Upper lobe of left lung (tissue), 6 donors: Measurements from ENCODE around the gene ERAL1. TPM values are rescaled to one million over a fixed set of nuclear protein-coding genes. Genes with fewer than 3 reads are reported as not detected.

Experiments used
- ATAC-seq, 2 donors: fragments of 200-7000 bp; cut with Tn5 transposase; one replicate each; pipeline ENCODE4 v1.9.1; 2022; ENCODE audit warnings: mild to moderate bottlenecking in 2 of 2, moderate library complexity in 2 of 2; ENCODE audit not compliant: low FRiP score in 2 of 2
- DNase-seq, 2 donors: peaks; one replicate each; pipeline ENCODE4 v3.0.0-alpha.2; 2019 to 2020
- H3K27ac ChIP-seq, 4 donors: fragments of 200-600 bp; sonication (generic); one replicate each; pipeline ENCODE4 v1.5.1; 2016 to 2019
- H3K27me3 ChIP-seq, 4 donors: fragments of 200-600 bp; sonication (generic); one replicate each; pipeline ENCODE4 v1.5.1; 2017 to 2019
- H3K36me3 ChIP-seq, 4 donors: fragments of 200-600 bp; sonication (generic); one replicate each; pipeline ENCODE4 v1.5.1; 2016 to 2019
- H3K4me1 ChIP-seq, 4 donors: fragments of 200-600 bp; sonication (generic); one replicate each; pipeline ENCODE4 v1.5.1; 2018 to 2019
- H3K4me3 ChIP-seq, 4 donors: fragments of 200-600 bp; sonication (generic); one replicate each; pipeline ENCODE4 v1.5.1; 2017 to 2019; ENCODE audit warnings: mild to moderate bottlenecking in 2 of 4, moderate library complexity in 1 of 4
- H3K9me3 ChIP-seq, 4 donors: fragments of 200-600 bp; sonication (generic); one replicate each; pipeline ENCODE4 v1.5.1; 2018 to 2019
- EP300 ChIP-seq, 4 donors: sonication (generic); formaldehyde crosslinking; IDR thresholded peaks; one replicate each; pipeline ENCODE4 v1.5.1; 2017; ENCODE audit warnings: antibody characterized with exemption in 4 of 4, control low read depth in 2 of 4
- POLR2A ChIP-seq, 4 donors: fragments of 450-650 bp; IDR thresholded peaks; one replicate each; pipeline ENCODE4 v1.5.1; 2016 to 2017; ENCODE audit warnings: antibody characterized with exemption in 4 of 4, mild to moderate bottlenecking in 2 of 4
- POLR2AphosphoS5 ChIP-seq, 2 donors: sonication (generic); formaldehyde crosslinking; IDR thresholded peaks; one replicate each; pipeline ENCODE4 v1.5.1; 2017; ENCODE audit warnings: antibody characterized with exemption in 2 of 2
- WGBS, 2 donors: methylation state at CpG; one replicate each; pipeline ENCODE4 v1.1.5; 2017 to 2018; 5-methylcytosine and 5-hydroxymethylcytosine counted together
- total RNA-seq, 6 donors: library from RNA; depleted of rRNA in 4 of 6; stranded (reverse); fragments of >200 nt in 4 of 6; gene quantifications; one replicate each; pipeline versions ENCODE4 v1.1.0 to v1.2.1, GENCODE V29; 2016 to 2021
- TF ChIP-seq, protein P1 (sequence below), 6 experiments: fragments of 450-650 bp in 4 of 6; fragments of 200-600 bp in 2 of 6; sonication (generic) in 2 of 6; IDR thresholded peaks; one replicate each; pipeline ENCODE4 v1.5.1; 2016 to 2019; ENCODE audit warnings: antibody characterized with exemption in 6 of 6
- donor health status: DM: no; HTN: no; CAD: no; lungs with moderate emphysema.
- donor health status: DM: no; HTN: yes; CAD: no; lungs with severe emphysema.

The ERAL1 gene
- total RNA-seq, 6 donors from 2014 or later: 22.4 to 41.3 (median 27.7) TPM

DNA sequence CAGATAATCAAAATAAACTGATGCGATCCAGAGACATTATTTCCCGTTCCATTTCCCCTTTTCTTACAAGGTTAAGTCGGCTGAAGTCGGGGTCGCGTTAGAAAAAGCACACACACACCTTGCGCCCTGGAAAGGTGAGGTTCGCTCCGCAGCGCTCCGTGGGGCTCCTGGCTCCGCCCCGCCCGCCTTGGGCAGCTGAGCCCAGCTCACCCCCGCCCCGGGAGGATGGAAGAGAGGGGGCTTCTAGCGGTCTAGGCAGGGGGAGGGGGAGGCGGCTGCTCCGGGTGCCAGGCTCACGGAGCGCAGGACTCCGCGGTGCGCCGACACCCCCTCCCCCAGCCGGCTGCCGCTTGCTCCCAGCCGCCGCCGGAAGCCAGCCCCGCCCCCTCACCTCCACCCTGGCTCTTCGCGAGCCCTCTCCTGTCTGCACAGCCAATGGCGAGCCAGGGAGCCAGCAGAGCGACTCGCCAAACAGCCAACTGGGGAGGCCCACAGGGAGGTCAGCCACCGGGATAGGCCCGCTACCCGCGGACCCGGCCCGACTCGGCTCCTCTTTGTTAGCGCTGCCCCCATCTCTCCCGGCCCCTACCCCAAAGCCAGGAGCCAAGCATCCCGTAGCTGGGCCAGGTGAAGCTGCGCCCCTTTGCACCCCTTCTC, 42.6 kb upstream of the ERAL1 start:
- Histone ChIP-seq H3K27me3 (no peaks in the 10 kb centered on the region), H3K4me1 (peaks cover 23 to 50% (median 31%) of the 10 kb centered on the region in 4 donors), H3K27ac (peak overlapping the region; percentile 88 to 91 (median 90)), H3K9me3 (no peaks in the 10 kb centered on the region), H3K36me3 (no peaks in the 10 kb centered on the region), H3K4me3 (peak overlapping the region; percentile 66 to 89 (median 83))
- 1% methylated on average over 8 to 32 of the region's 47 CpGs for WGBS, 2 donors
- DNase-seq: peak; percentile 98
- TF ChIP-seq POLR2AphosphoS5 (IDR thresholded peaks at IDR 0.05) (peak in 1 of 2 donors; percentile 44), EP300 (IDR thresholded peaks at IDR 0.05) (no peak), POLR2A (IDR thresholded peaks at IDR 0.05) (peak in 1 of 4 donors; percentile 48)
- TF ChIP-seq, protein P1, sequence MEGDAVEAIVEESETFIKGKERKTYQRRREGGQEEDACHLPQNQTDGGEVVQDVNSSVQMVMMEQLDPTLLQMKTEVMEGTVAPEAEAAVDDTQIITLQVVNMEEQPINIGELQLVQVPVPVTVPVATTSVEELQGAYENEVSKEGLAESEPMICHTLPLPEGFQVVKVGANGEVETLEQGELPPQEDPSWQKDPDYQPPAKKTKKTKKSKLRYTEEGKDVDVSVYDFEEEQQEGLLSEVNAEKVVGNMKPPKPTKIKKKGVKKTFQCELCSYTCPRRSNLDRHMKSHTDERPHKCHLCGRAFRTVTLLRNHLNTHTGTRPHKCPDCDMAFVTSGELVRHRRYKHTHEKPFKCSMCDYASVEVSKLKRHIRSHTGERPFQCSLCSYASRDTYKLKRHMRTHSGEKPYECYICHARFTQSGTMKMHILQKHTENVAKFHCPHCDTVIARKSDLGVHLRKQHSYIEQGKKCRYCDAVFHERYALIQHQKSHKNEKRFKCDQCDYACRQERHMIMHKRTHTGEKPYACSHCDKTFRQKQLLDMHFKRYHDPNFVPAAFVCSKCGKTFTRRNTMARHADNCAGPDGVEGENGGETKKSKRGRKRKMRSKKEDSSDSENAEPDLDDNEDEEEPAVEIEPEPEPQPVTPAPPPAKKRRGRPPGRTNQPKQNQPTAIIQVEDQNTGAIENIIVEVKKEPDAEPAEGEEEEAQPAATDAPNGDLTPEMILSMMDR (IDR thresholded peaks at IDR 0.05): peak in 1 of 6 experiments; percentile 11
- ATAC-seq: peak; percentile 100

DNA sequence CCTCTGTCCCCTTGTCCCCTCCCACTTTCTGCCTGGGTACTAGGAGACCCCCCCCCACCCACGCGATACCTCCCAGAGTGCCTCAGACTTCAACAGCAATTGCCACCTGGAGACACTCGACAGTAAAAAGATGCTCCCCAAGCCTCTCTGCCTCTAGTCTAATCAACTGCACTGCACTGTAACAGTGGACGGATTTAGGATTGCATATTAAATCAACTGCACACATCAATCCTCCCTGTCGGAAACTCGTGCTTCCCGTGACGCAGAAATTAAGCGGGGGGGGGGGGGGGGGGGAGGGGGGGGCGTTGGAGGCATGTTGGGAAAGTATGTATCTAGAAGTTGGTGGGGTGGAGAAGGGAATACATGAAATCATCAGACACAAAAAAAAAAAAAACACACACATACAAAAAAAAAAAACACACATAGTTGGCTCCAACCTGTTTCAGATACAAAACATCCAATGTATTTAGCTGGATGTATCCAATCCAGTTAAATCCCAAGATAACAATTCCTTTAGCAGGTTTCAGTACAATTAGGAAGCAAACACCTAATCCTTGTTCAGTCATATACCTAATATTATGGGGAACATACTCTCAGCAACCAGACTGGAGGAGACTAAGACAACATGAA, 42.0 kb upstream of the ERAL1 start:
- no peak for DNase-seq
- peak overlapping the region; percentile 66 to 89 (median 80) for H3K4me3 ChIP-seq
- H3K4me1 ChIP-seq: peaks cover 16 to 44% (median 25%) of the 10 kb centered on the region in 4 donors
- H3K27me3 ChIP-seq: no peaks in the 10 kb centered on the region
- TF ChIP-seq POLR2AphosphoS5 (IDR thresholded peaks at IDR 0.05): no peak
- no peak for TF ChIP-seq POLR2A (IDR thresholded peaks at IDR 0.05)
- TF ChIP-seq, protein P1 (IDR thresholded peaks at IDR 0.05): peak in 2 of 6 experiments; percentile 30 to 45
- TF ChIP-seq EP300 (IDR thresholded peaks at IDR 0.05): no peak
- no peaks in the 10 kb centered on the region for H3K9me3 ChIP-seq
- WGBS, 2 donors: 0% methylated on average over 9 of the region's 10 CpGs
- H3K36me3 ChIP-seq: no peaks in the 10 kb centered on the region
- H3K27ac ChIP-seq: peak overlapping the region; percentile 88 to 91 (median 90)
- peak; percentile 48 to 76 for ATAC-seq

DNA sequence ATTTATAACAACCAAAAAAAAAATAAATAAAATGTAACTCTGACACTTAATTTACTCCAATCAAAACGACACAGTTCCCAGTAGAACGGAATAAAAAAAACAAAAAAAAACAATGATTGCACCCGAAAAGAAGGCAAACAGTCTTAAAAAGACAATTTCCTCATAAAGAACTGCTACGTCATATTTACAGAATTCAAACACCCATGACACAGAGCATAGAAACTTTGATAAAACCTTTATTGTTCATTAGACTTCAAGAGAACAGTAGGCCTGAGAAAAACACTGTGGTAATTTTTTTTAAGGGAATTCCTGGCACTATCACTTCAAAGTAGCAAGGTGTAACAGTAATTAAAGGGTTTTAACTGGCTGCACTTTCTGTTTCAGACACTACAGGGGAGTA, 38.3 kb upstream of the ERAL1 start:
- H3K9me3 ChIP-seq: no peaks in the 10 kb centered on the region
- no peaks in the 10 kb centered on the region for H3K27me3 ChIP-seq
- no peak overlapping the region for H3K4me3 ChIP-seq
- DNase-seq (no peak), ATAC-seq (no peak)
- WGBS, 2 donors: 80 to 83% methylated on average over 4 of the region's 4 CpGs
- H3K36me3 ChIP-seq: no peaks in the 10 kb centered on the region
- no peak overlapping the region for H3K27ac ChIP-seq
- TF ChIP-seq POLR2AphosphoS5 (IDR thresholded peaks at IDR 0.05): no peak
- no peak for TF ChIP-seq EP300 (IDR thresholded peaks at IDR 0.05)
- no peak for TF ChIP-seq POLR2A (IDR thresholded peaks at IDR 0.05)
- TF ChIP-seq, protein P1 (IDR thresholded peaks at IDR 0.05): no peak
- H3K4me1 ChIP-seq: peaks cover 1 to 12% (median 5%) of the 10 kb centered on the region in 4 donors

GRCh38 chr17:28818819-28819221, 36.0 kb upstream of the ERAL1 start:
- TF ChIP-seq POLR2A (IDR thresholded peaks at IDR 0.05) (no peak), EP300 (IDR thresholded peaks at IDR 0.05) (no peak), POLR2AphosphoS5 (IDR thresholded peaks at IDR 0.05) (no peak)
- TF ChIP-seq, protein P1 (IDR thresholded peaks at IDR 0.05): no peak
- no peak for DNase-seq
- no peaks in the 10 kb centered on the region for H3K27me3 ChIP-seq
- H3K4me1 ChIP-seq: no peaks in the 10 kb centered on the region
- H3K27ac ChIP-seq: no peak overlapping the region
- no peaks in the 10 kb centered on the region for H3K36me3 ChIP-seq
- no peak for ATAC-seq
- no peak overlapping the region for H3K4me3 ChIP-seq
- WGBS, 2 donors: 75 to 82% methylated on average over 3 of the region's 3 CpGs
- H3K9me3 ChIP-seq: no peaks in the 10 kb centered on the region
